GM18517 (cell line): ENCODE results near the gene MYOM3.

Experiments used
- ATAC-seq: cut with Tn5 transposase; IDR thresholded peaks from one replicate; pipeline ENCODE4 v1.9.1; 2021; ENCODE audit warnings: mild to moderate bottlenecking, moderate library complexity; ENCODE audit not compliant: unreplicated experiment

MYOM3 gene

GRCh38 chr1:24117722-24118409 is 5.9 kb upstream of the MYOM3 start:
- no peak for ATAC-seq

GRCh38 chr1:24117132-24117531 is 5.2 kb upstream of the MYOM3 start:
- ATAC-seq: no peak

- ATAC-seq: no peak
These were observed 2.8 kb upstream of the MYOM3 start for GRCh38 chr1:24114753-24115152.

GRCh38 chr1:24113641-24114033 is 1.7 kb upstream of the MYOM3 start:
- no peak for ATAC-seq

- ATAC-seq: no peak
These were observed 506 bp downstream of the MYOM3 start for GRCh38 chr1:24111262-24111995.

GRCh38 chr1:24110642-24111261 is 1.2 kb downstream of the MYOM3 start:
- no peak for ATAC-seq

- ATAC-seq: no peak
These were observed 2.1 kb downstream of the MYOM3 start for GRCh38 chr1:24109686-24110475.

- no peak for ATAC-seq
These were observed 2.8 kb downstream of the MYOM3 start for GRCh38 chr1:24109166-24109483.

- no peak for ATAC-seq
These were observed 3.4 kb downstream of the MYOM3 start for GRCh38 chr1:24108334-24109165.

GRCh38 chr1:24107462-24108138 is 4.3 kb downstream of the MYOM3 start:
- ATAC-seq: no peak

- no peak for ATAC-seq
These were observed 6.4 kb downstream of the MYOM3 start for GRCh38 chr1:24105368-24106160.

- ATAC-seq: no peak
These were observed 7.1 kb downstream of the MYOM3 start for GRCh38 chr1:24104854-24105253.

GRCh38 chr1:24103879-24104278 is 8.1 kb downstream of the MYOM3 start:
- no peak for ATAC-seq

GRCh38 chr1:24103408-24103807 is 8.5 kb downstream of the MYOM3 start:
- no peak for ATAC-seq

GRCh38 chr1:24102961-24103360 is 9.0 kb downstream of the MYOM3 start:
- no peak for ATAC-seq

- ATAC-seq: no peak
These were observed 9.9 kb downstream of the MYOM3 start for GRCh38 chr1:24101796-24102586.

- no peak for ATAC-seq
These were observed 10.8 kb downstream of the MYOM3 start for GRCh38 chr1:24100945-24101737.
